ENCODE measurements around the gene VPS8.

- no peak for TF ChIP-seq ZNF764 (CRISPR knock-in tag; IDR thresholded peaks at IDR 0.05; ENCODE audit: low read depth)
- no peak for TF ChIP-seq SMAD1 (IDR thresholded peaks at IDR 0.05; ENCODE audit: low read depth, low read length, partially characterized antibody)
- no peak for TF ChIP-seq ZSCAN32 (CRISPR knock-in tag; IDR thresholded peaks at IDR 0.05)
- no peak for TF ChIP-seq RAD51 (IDR thresholded peaks at IDR 0.05; ENCODE audit: borderline replicate concordance, low read depth)
- TF ChIP-seq ZNF24 (IDR thresholded peaks at IDR 0.05), result no peak
- TF ChIP-seq SIN3A (IDR thresholded peaks at IDR 0.05; ENCODE audit: borderline replicate concordance in 2 of 2, control insufficient read depth in 1 of 2, low read depth in 2 of 2, low read length in 2 of 2), result no peak
- no peak for TF ChIP-seq RAD21 (CRISPR knock-in tag; conservative IDR thresholded peaks at IDR 0.05 in 1 of 2, IDR thresholded peaks at IDR 0.05 in 1 of 2)
- no peak for TF ChIP-seq CEBPB (tag; IDR thresholded peaks at IDR 0.05)
- no peak for TF ChIP-seq DIDO1 (tag; IDR thresholded peaks at IDR 0.05; ENCODE audit: low read depth)
- TF ChIP-seq, protein P1, sequence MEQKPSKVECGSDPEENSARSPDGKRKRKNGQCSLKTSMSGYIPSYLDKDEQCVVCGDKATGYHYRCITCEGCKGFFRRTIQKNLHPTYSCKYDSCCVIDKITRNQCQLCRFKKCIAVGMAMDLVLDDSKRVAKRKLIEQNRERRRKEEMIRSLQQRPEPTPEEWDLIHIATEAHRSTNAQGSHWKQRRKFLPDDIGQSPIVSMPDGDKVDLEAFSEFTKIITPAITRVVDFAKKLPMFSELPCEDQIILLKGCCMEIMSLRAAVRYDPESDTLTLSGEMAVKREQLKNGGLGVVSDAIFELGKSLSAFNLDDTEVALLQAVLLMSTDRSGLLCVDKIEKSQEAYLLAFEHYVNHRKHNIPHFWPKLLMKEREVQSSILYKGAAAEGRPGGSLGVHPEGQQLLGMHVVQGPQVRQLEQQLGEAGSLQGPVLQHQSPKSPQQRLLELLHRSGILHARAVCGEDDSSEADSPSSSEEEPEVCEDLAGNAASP (IDR thresholded peaks at IDR 0.05), result no peak
- no peak for TF ChIP-seq ZBTB8A (IDR thresholded peaks at IDR 0.05; ENCODE audit: partially characterized antibody)
These were observed 263.6 kb downstream of the VPS8 start for GRCh38 chr3:185075547-185075946.

Data from K562 (cell line).